HG03439 (cell line): ENCODE results near the gene BCOR.

ENCODE experiments used
- ATAC-seq: cut with Tn5 transposase; IDR thresholded peaks from one replicate; pipeline ENCODE4 v1.9.1; 2021; ENCODE audit warnings: mild to moderate bottlenecking, moderate library complexity; ENCODE audit not compliant: unreplicated experiment

Gene BCOR

DNA sequence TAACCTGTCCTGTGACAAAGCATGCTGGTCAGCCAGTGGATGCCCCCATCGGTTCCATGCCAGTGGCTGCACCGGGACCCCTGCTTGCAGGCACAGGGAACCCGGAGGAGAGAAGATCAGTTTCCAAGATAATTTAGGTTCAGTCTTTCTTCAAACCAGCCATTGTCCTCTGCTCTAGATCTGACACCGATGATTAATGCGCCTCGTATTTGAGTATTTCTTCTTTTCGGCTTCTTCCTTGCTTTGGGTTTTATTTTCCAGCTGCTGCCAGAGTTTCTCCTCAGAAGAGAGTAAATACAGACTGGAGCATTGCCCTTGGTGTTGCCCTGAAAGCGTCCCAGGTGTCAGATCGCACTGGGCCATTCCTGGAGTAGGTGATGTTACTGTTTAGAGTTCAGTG, 19.2 kb upstream of the BCOR start:
- no peak for ATAC-seq

- ATAC-seq = no peak
These were observed 15.2 kb upstream of the BCOR start for GRCh38 chrX:40112996-40113395.

DNA sequence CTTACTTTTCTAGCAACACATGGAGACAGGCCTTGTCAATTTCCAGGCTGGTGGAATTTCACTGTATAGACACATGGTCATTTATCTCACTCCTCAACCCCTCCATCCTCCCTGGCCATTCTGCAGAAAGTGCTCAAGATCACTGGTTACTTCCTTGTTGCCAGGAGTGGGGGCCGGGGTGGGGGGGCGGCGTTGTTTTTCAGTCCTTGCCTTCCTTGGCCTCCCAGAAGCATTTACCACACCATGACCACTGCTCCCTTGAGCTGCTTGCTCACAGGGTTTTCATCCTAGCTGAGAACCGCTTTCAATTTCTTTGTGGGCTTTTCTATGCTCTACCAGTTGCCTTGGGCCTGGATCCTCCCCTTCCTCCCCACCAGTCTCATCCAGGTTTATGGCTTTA, 14.1 kb upstream of the BCOR start:
- no peak for ATAC-seq

- no peak for ATAC-seq
These were observed 11.7 kb upstream of the BCOR start for GRCh38 chrX:40109288-40110008.

GRCh38 chrX:40108959-40109287, 11.2 kb upstream of the BCOR start:
- ATAC-seq = no peak

GRCh38 chrX:40108162-40108958, 10.6 kb upstream of the BCOR start:
- no peak for ATAC-seq

- ATAC-seq = no peak
These were observed 9.8 kb upstream of the BCOR start for GRCh38 chrX:40107291-40108161.

DNA sequence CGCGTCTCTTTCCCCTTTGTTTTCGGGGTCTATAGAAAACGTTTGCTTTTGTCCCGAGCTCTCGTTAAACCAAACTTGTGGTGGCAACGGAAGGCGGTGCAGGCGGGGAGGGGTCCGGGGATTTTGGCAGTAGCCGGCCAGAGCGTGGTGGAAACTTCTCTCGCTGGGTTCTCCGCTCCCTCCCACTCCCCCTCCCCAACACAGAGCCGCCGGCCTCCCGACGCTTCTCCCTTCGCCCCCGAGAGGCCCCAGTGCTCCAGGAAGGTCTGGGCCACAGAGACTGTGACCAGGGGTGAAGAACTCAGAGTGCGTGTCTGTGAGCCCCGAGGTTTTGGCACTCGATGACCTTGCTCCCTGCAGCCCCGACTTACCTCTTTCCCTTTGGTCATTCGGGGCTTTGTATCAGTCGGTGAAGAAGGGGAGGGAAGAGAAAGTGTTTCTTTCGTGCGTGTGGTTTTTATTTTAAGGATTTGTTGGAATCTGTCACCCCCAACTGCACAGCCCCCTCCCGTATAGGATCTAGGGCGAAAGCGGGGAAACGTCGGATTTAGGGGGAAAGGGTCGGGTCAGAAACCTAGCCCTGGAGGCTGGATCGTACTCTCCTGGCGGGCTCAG, 9.0 kb upstream of the BCOR start:
- ATAC-seq = no peak

- no peak for ATAC-seq
These were observed 8.3 kb upstream of the BCOR start for GRCh38 chrX:40105835-40106675.

DNA sequence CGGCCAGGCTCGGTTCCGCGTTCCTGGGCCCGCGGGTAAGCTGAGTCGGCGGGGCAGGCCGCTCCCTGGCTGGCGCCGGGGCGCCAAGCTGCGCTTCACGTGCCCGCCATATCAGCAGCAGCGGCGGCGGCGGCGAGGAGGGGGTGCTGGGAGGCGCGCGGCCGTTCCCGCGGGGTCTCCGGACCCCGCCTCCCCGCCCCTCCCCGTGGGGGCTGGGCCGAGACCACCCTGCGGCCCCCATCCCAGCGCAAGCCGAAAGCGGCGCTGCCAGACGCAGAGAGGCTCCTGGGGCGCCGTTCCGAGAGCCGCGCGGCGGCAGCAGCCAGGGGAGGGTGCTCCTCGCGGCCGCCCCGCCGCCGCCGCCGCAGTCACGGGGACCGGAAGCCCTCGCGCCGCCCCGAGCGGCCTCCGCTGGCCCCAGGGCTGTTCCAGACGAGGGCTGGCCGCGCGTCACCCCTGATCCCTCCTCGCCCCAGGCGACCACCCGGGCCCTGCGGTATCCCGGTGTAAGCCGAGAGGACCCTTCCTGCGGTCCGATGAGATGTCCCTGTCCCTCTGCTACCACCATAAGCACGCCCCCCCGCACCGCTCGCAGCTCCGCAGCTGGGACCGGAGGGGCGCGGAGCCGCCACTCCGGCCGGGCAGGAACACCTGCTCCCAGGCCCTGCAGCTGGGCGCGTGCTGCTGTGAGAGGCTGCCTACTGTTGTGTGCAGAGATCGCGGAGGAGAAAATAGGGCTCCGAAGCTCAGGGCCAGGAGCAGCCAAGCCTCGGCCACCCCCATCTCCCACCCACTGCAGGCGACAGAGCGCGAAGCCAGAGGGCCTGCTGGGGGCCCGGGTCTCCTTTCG, 7.5 kb upstream of the BCOR start:
- no peak for ATAC-seq

GRCh38 chrX:40104630-40104984, 6.8 kb upstream of the BCOR start:
- no peak for ATAC-seq

DNA sequence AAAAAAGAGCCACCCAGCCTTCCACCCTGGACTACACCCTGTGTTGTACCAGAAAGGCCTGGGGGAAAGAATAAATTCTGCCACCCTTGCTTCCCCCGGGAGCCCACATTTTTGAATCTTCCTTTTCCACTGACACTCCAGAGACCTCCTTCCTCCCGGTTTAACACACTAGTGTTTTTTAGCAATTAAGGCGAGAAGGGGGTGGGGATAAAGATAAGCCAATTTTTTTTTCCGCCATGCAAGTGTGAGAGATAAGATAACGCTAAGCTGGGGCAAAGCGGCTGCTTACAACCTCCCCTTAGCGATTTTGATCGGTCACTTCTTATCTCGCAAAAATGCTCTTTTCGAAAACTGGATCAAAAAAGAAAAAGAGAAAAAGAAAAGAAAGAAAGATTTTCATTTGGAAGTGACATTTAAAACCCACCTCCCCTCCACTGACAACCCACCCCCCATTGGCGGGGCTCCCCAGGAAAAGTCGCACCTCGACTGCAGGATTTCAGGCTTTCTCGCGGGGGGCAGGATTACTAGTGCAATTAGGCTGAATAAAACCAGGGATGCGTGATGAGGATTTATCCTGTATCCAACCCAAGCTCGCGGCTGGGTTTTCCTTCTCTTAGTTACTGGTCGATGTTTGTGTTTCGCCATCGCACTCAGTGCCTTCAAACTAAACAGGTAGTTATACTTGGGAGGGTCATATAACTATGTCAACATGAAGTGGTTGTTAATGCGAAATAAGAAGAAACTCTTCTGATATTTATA, 6.0 kb upstream of the BCOR start:
- no peak for ATAC-seq

GRCh38 chrX:40102393-40103381, 4.9 kb upstream of the BCOR start:
- ATAC-seq = no peak

DNA sequence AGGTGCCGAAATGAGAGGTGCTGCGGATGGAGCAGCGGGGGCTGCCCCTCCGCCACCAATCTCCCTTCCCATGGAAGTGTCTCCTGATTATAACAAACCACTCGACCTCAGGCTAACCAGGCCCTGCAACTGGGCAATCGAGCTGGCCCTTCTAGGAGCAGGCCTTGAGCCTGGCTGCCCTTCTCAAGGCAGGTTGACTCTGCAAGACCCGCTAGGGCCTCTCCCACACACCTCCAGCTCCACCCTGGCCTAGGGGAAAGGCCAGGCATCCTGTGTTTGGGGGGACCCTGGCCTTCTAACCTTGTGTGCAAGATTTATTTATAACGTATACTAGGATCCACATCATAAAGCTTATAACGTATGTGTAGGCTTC, 3.7 kb upstream of the BCOR start:
- ATAC-seq = no peak

DNA sequence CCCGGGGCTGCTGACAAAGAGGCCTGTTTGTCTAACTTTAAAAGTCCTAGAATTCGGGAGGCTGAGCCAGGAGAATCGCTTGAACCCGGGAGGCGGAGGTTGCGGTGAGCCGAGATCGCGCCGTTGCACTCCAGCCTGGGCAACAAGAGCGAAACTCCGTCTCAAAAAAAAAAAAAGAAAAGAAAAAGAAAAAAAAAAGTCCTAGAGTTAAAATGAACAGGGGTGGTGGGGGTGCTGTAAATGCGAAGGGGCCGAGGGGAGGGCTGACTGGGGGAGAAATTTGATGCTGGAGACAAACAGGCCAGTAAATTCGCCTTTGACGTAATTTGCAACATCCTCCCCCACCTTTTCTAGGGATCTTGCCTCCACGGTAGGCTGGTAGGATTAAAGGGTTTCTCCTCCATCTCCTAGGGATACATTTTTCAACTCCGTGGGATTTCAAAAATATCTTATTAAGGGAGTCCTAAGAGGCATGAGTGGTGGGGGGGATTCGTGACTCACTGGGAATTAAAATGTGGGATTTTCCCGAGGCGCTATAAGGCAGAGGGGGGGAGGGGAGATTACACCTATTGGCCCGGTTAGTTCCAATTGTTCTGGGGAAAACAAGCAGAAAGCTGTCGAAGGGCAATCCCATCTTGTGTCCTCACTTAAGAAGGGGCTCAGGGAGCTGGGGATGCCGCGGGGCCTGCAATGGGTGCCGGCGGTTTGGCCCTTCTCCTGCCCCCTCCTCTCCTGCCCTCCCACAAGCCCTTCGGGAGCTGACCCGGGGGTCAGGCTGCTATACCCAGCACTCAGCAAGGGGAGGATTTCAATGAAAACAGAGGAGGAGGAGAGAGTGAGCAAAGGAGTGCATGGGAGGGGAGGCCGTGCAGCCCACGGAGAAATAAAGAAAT, 3.0 kb upstream of the BCOR start:
- no peak for ATAC-seq

DNA sequence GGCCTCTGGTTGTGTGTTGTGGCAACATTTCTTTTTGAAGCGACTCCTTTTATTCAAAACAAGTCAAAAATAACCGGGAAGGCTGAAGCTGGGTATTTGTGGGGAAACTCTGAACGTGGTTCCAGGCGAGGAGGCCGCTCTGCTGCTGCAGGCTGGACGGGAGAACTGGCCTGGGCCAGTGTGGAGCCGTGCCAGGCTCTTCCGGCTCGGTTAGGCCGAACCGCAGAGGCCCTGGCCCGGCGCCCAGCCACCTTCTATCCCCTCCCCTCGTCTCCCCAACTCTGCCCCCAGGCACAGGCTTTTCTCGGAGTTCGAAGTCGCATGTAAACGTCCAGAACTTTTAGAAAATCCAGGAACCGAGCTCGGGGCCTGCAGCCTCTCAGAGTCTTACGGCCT, 2.4 kb upstream of the BCOR start:
- ATAC-seq = no peak
